B cell (primary cell): ENCODE results near the gene FNDC10.

Source experiments
- EZH2 ChIP-seq: IDR thresholded peaks from 2 replicates; pipeline ENCODE4 v1.6.1; 2012; ENCODE audit warnings: borderline replicate concordance, low read depth, mild to moderate bottlenecking, moderate library complexity, low read length; ENCODE audit not compliant: insufficient read depth, poor library complexity, severe bottlenecking
- TF ChIP-seq, protein P1 (sequence below): fragments of 200-600 bp; IDR thresholded peaks from one replicate; pipeline ENCODE4 v1.8.0; 2022; ENCODE audit warnings: antibody characterized with exemption, mild to moderate bottlenecking

DNA sequence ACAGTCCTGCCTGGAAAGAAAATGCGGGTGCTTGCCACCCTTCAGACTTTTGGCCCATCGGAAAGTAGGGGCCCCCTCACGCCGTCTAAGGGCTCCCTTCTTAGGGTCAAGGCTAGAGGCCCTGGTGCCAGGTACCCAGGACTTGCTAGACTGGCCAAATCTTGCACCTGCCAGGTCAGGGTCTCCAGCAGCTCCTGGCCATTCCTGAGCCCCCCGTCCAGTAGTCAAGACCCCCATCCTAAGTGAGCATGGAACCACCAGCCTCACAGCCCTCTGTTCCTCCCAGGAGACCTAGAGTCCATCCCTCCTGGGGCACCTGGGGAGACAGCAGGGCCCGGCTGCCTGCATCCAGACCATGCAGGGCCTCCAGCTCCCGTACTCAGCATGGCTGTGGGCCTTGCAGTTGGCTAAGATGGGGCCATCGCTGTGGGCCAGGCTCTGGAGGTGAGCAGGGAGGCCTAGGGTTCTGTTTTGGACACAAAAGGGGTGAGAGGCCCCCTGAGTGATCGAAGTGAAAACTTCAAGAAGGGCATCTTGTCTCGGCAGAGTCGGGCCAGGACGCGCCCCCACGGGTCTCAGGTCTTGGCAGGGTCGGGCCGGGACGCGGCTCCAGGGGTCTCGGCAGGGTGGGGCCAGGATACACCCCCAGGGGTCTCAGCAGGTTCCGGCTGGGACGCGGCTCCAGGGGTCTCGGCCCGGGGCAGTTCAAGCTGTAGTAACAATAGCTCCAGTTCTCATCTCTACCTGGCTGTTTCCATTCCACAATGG is 5.9 kb downstream of the FNDC10 start:
- TF ChIP-seq, protein P1, sequence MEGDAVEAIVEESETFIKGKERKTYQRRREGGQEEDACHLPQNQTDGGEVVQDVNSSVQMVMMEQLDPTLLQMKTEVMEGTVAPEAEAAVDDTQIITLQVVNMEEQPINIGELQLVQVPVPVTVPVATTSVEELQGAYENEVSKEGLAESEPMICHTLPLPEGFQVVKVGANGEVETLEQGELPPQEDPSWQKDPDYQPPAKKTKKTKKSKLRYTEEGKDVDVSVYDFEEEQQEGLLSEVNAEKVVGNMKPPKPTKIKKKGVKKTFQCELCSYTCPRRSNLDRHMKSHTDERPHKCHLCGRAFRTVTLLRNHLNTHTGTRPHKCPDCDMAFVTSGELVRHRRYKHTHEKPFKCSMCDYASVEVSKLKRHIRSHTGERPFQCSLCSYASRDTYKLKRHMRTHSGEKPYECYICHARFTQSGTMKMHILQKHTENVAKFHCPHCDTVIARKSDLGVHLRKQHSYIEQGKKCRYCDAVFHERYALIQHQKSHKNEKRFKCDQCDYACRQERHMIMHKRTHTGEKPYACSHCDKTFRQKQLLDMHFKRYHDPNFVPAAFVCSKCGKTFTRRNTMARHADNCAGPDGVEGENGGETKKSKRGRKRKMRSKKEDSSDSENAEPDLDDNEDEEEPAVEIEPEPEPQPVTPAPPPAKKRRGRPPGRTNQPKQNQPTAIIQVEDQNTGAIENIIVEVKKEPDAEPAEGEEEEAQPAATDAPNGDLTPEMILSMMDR: no peak
- no peak for TF ChIP-seq EZH2
